Sigmoid colon (tissue), 4 donors: ENCODE data around the gene COX7C.

ENCODE experiments used
- CTCF ChIP-seq, 4 experiments: fragments of 450-650 bp in 3 of 4; fragments of 200-600 bp in 1 of 4; IDR thresholded peaks; one replicate each; pipeline ENCODE4 v1.5.1; 2016 to 2019; ENCODE audit warnings: antibody characterized with exemption in 4 of 4, mild to moderate bottlenecking in 3 of 4, moderate library complexity in 2 of 4
- EP300 ChIP-seq, 4 donors: sonication (generic); formaldehyde crosslinking; IDR thresholded peaks; one replicate each; pipeline ENCODE4 v1.6.1; 2017; ENCODE audit warnings: antibody characterized with exemption in 4 of 4
- POLR2A ChIP-seq, 2 donors: fragments of 450-650 bp; IDR thresholded peaks; one replicate each; pipeline ENCODE4 v1.6.1; 2016; ENCODE audit warnings: antibody characterized with exemption in 2 of 2, mild to moderate bottlenecking in 2 of 2, moderate library complexity in 2 of 2
- POLR2AphosphoS5 ChIP-seq, 4 donors: sonication (generic); formaldehyde crosslinking; IDR thresholded peaks; one replicate each; pipeline ENCODE4 v1.6.1; 2017; ENCODE audit warnings: antibody characterized with exemption in 4 of 4

- TF ChIP-seq CTCF (IDR thresholded peaks at IDR 0.05), result no peak
- no peak for TF ChIP-seq POLR2A (IDR thresholded peaks at IDR 0.05)
- TF ChIP-seq EP300 (IDR thresholded peaks at IDR 0.05), result no peak
- TF ChIP-seq POLR2AphosphoS5 (IDR thresholded peaks at IDR 0.05), result no peak
Observed at GRCh38 chr5:86645885-86646284, 28.1 kb downstream of the COX7C start.
